PC-3 (cell line): ENCODE results near the gene PTPN18. TPM values are rescaled to one million over a fixed set of nuclear protein-coding genes. Genes with fewer than 3 reads are reported as not detected.

ENCODE experiments used
- ATAC-seq: fragments of 200-7000 bp; cut with Tn5 transposase; 2 replicates; pipeline ENCODE4 v1.9.1; 2020; ENCODE audit warnings: mild to moderate bottlenecking, moderate library complexity
- BruUV-seq: library from RNA; stranded (reverse); fragments of 400-500 nt; replicated peaks from 2 replicates; lab custom pipeline; 2021; lab: Mats Ljungman, UMichigan
- CTCF ChIA-PET: fragments of 300-600 bp; sonication (Branson Sonifier 250); formaldehyde crosslinking; loops from one replicate; lab custom pipeline; 2022; ENCODE audit warnings: antibody characterized with exemption; lab: Charles Lee
- POLR2A ChIA-PET: fragments of 300-600 bp; sonication (Branson Sonifier 250); formaldehyde crosslinking; loops from one replicate; lab custom pipeline; 2022; ENCODE audit warnings: antibody characterized with exemption; ENCODE audit not compliant: unreplicated experiment; lab: Charles Lee
- DNase-seq: peaks from one replicate; pipeline ENCODE4 v3.0.0-alpha.2; 2015
- H2AFZ ChIP-seq: fragments of 300-600 bp; sonication (generic); 2 replicates; pipeline ENCODE4 v1.6.0; 2016; ENCODE audit warnings: antibody characterized with exemption, low read length
- H3F3A ChIP-seq: fragments of 300-600 bp; sonication (generic); one replicate; pipeline ENCODE4 v1.6.0; 2017; ENCODE audit warnings: antibody characterized with exemption, low read length, control low read depth, mild to moderate bottlenecking; ENCODE audit not compliant: unreplicated experiment
- H3K27ac ChIP-seq: fragments of 300-600 bp; sonication (generic); 2 replicates; pipeline ENCODE4 v1.5.1; 2016; ENCODE audit warnings: mild to moderate bottlenecking, low read length
- H3K27me3 ChIP-seq: fragments of 300-600 bp; sonication (generic); 2 replicates; pipeline ENCODE4 v1.6.1; 2016; ENCODE audit warnings: low read length, mixed read lengths
- H3K36me3 ChIP-seq: fragments of 300-600 bp; sonication (generic); 2 replicates; pipeline ENCODE4 v1.6.1; 2016; ENCODE audit warnings: low read depth, mixed run types, low read length, mixed read lengths
- H3K4me1 ChIP-seq: fragments of 300-600 bp; sonication (generic); 2 replicates; pipeline ENCODE4 v1.5.1; 2016; ENCODE audit warnings: low read length; ENCODE audit not compliant: insufficient read depth
- H3K4me2 ChIP-seq: fragments of 300-600 bp; sonication (generic); 2 replicates; pipeline ENCODE4 v1.6.0; 2016; ENCODE audit warnings: low read length
- H3K4me3 ChIP-seq: fragments of 300-600 bp; sonication (generic); 2 replicates; pipeline ENCODE4 v1.5.1; 2016; ENCODE audit warnings: mild to moderate bottlenecking, low read length, mixed read lengths
- H3K79me2 ChIP-seq: fragments of 300-600 bp; sonication (generic); 2 replicates; pipeline ENCODE4 v1.6.1; 2017; ENCODE audit warnings: low read length, mixed read lengths
- H3K9ac ChIP-seq: fragments of 300-600 bp; sonication (generic); 2 replicates; pipeline ENCODE4 v1.6.0; 2016; ENCODE audit warnings: mild to moderate bottlenecking, low read length
- H3K9me2 ChIP-seq: fragments of 300-600 bp; sonication (generic); replicated peaks from 2 replicates; pipeline ENCODE4 v1.6.1; 2016; ENCODE audit warnings: mixed run types, low read length, mixed read lengths
- H3K9me3 ChIP-seq: fragments of 300-600 bp; sonication (generic); 2 replicates; pipeline ENCODE4 v1.6.1; 2016; ENCODE audit warnings: low read length, mixed read lengths
- H4K20me1 ChIP-seq: fragments of 300-600 bp; sonication (generic); 2 replicates; pipeline ENCODE4 v1.6.1; 2016; ENCODE audit warnings: low read length, mixed read lengths
- CTCF ChIP-seq: fragments of 300-600 bp; sonication (generic); conservative IDR thresholded peaks from 2 replicates; pipeline ENCODE4 v1.5.1; 2017; ENCODE audit warnings: antibody characterized with exemption, low read depth, mild to moderate bottlenecking, low read length
- EZH2 ChIP-seq: fragments of 300-600 bp; sonication (generic); IDR thresholded peaks from one replicate; pipeline ENCODE4 v1.6.1; 2017; ENCODE audit warnings: antibody characterized with exemption, mild to moderate bottlenecking, low read length; ENCODE audit not compliant: unreplicated experiment
- EZH2phosphoT487 ChIP-seq: fragments of 300-600 bp; sonication (generic); IDR thresholded peaks from 2 replicates; pipeline ENCODE4 v1.6.1; 2018; ENCODE audit warnings: mild to moderate bottlenecking, antibody characterized with exemption, low read length, borderline replicate concordance
- intact Hi-C: fragments of 100-400 bp; cut with micrococcal nuclease; formaldehyde crosslinking; loops from 2 replicates; pipeline ENCODE4 v1.9.0; 2023
- total RNA-seq: library from RNA; depleted of rRNA; stranded (reverse); fragments of >200 nt; gene quantifications from 2 replicates; pipeline ENCODE4 v1.2.3, GENCODE V29; 2014

The PTPN18 gene
- total RNA-seq, 1 experiment from 2014 or later: 27.1 TPM

DNA sequence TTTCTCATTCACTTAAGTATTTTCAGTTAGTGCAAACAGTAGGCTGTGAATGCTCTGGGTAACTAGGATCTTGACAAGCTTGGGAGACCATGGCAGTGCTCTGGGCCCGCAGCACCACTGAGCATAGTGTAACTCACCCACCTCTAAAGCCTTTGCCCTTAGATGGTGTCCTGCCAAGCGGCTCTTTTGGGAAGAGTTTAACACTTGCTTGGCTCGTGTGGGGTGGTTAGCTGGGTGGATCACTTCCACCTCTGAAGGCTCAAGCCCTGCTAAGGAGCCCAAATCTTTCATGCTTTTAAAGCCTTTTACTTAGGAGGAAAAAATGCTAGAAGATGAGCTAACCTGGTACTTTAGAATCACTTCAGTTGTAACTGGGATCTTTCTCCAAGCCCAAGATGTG is 33.9 kb downstream of the PTPN18 start:
- intact Hi-C loops: no loop called here
- Histone ChIP-seq H3K9me2 (no peaks in the 10 kb centered on the region), H2AFZ (no peak overlapping the region), H3K9ac (no peak overlapping the region), H3K36me3 (no peaks in the 10 kb centered on the region), H3K27ac (no peak overlapping the region), H3F3A (no peaks in the 10 kb centered on the region), H3K27me3 (no peaks in the 10 kb centered on the region), H3K9me3 (no peaks in the 10 kb centered on the region), H3K4me3 (no peak overlapping the region), H3K79me2 (no peaks in the 10 kb centered on the region), H3K4me1 (peaks cover 11% of the 10 kb centered on the region), H3K4me2 (no peak overlapping the region), H4K20me1 (no peaks in the 10 kb centered on the region)
- POLR2A ChIA-PET: no interaction called here
- CTCF ChIA-PET: no interaction called here
- no TSS peak for BruUV-seq
- ATAC-seq (no peak), DNase-seq (no peak)
- no peak for TF ChIP-seq CTCF
- no peak for TF ChIP-seq EZH2
- TF ChIP-seq EZH2phosphoT487: no peak

DNA sequence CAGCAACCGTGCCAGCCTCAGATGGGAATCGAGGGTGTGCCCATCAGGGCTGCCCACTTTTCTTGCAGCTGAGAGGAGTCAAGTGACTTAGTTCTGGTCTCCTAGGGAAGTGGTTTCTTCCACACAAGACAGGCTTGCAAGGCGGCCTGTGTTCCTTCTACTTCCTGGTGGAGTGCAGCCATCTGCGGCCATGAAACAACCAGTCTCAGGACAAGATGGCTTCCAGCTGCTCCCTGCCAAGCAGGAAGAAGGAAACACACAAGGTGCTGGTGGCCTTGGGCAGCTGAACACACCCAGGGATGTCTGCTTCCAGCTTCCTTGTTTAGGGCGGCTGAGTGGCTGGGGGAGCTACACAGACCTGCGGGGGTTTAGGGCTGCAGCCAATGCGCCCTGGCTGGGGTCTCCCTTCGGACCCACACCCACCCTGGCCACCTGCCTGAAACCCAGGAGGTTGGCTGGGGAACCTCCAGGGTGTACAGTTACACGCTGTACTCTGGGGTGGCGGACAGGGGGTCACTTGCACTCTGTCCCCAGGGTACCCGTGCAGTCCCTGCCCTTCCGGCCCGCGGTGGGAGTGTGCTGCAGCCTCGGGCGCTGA is 34.7 kb downstream of the PTPN18 start:
- Histone ChIP-seq H3K27me3 (no peaks in the 10 kb centered on the region), H3K4me3 (peak overlapping the region; percentile 78), H3K27ac (no peak overlapping the region), H3K9me2 (no peaks in the 10 kb centered on the region), H4K20me1 (no peaks in the 10 kb centered on the region), H3K36me3 (no peaks in the 10 kb centered on the region), H3K79me2 (no peaks in the 10 kb centered on the region), H3K9ac (no peak overlapping the region), H3F3A (no peaks in the 10 kb centered on the region), H3K4me2 (peak overlapping the region; percentile 81), H3K4me1 (peaks cover 11% of the 10 kb centered on the region), H2AFZ (peak overlapping the region; percentile 98), H3K9me3 (no peaks in the 10 kb centered on the region)
- no peak for ATAC-seq
- no peak for DNase-seq
- CTCF ChIA-PET: interaction anchor here (0.5 to 0.6 kb wide), 2 partner anchors 47 to 202 kb away, joined by 3 read pairs; no protein-coding TSS in a partner anchor
- TF ChIP-seq EZH2phosphoT487 (no peak), CTCF (no peak), EZH2 (no peak)
- intact Hi-C loops: loop anchor here (1.0 kb wide), 1 partner anchor 34 kb away; the partner anchor contains the start of gene PTPN18
- POLR2A ChIA-PET: interaction anchor here (0.6 kb wide), 1 partner anchor 48 kb away, joined by 3 read pairs; the partner anchor contains the start of gene IMP4
- BruUV-seq: no TSS peak
